Bone marrow (tissue), 2 donors: ENCODE results near the gene NFIX.
A peak's percentile ranks its signal among the peaks of the same experiment; 100 is the strongest.

Experiments used
- DNase-seq, 2 donors: peaks; one replicate each; lab custom pipeline; 2025; lab: John Stamatoyannopoulos, UW

Gene NFIX

GRCh38 chr19:12987781-12988180 is 7.5 kb upstream of the NFIX start:
- DNase-seq = no peak

GRCh38 chr19:12990431-12990830 is 4.8 kb upstream of the NFIX start:
- no peak for DNase-seq

DNA sequence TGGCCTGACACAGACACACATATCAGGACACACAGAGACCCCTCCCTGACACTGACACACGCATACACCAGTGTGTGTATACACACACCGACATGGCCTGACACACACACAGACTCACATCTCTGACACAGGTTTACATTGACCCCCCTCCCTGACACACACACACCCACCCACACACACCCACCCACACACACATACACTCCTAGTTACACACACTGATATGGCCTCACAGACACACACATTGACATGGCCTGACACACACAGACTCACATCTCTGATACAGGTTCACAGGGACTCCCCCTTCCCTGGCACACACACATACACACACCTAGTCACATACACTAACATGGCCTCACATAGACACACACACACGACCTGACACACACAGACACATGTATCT is 4.4 kb upstream of the NFIX start:
- DNase-seq = no peak

- no peak for DNase-seq
These were observed 4.0 kb upstream of the NFIX start for GRCh38 chr19:12991296-12991695.

DNA sequence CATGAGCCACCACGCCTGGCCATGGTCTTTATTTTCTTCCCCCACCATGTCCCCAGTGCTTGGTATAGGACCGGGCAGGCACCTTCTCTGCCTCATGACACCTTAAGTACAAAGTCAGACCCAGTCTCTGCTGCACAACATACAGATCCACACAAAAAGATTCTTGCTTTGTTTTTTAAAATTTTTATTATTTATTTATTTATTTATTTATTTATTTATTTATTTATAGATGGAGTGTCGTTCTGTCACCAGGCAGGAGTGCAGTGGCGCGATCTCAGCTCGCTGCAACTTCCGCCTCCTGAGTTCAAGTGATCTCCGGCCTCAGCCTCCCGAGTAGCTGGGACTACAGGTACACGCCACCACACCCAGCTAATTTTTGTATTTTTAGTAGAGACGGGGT is 2.5 kb upstream of the NFIX start:
- no peak for DNase-seq

GRCh38 chr19:12993562-12993961 is 1.7 kb upstream of the NFIX start:
- DNase-seq = no peak

DNA sequence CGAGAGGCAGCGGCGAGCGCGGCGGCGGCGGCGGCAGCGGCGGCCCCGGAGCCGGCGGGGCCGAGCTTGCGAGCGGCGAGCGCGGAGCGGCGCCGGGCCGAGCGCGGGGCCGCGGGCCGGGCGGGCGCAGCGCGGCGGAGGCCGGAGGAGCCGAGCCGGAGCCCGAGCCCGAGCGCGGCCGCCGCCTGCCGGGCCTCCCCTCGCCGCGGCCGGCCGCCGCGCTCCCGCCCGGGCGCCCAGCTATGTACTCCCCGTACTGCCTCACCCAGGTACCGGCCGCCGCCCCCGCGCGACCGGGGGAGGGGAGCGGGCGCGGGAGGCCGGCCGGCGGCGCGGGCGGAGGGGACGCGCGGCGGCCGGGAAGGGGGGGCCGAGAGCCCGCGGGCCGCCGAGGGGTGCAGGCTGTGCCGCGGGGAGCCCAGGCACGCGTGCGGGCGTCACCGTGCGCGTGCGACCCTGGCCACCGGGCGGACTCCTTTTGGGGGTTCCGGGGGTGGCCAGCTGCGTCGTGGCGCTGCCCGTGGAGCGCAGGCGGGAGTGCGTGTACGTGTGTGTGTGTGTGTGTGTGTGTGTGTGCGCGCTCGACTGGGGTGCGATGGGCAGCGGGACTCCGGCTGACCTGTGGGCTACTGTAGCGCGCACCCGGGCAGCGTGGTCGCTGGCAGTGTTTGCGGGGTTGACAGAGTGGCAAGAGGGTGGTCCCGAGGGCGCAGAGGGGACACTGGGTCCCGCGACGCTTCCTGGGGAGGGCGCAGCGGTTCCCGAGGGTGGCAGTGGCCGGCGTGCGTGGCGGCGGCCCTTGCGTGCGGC is 526 bp downstream of the NFIX start:
- no peak for DNase-seq

DNA sequence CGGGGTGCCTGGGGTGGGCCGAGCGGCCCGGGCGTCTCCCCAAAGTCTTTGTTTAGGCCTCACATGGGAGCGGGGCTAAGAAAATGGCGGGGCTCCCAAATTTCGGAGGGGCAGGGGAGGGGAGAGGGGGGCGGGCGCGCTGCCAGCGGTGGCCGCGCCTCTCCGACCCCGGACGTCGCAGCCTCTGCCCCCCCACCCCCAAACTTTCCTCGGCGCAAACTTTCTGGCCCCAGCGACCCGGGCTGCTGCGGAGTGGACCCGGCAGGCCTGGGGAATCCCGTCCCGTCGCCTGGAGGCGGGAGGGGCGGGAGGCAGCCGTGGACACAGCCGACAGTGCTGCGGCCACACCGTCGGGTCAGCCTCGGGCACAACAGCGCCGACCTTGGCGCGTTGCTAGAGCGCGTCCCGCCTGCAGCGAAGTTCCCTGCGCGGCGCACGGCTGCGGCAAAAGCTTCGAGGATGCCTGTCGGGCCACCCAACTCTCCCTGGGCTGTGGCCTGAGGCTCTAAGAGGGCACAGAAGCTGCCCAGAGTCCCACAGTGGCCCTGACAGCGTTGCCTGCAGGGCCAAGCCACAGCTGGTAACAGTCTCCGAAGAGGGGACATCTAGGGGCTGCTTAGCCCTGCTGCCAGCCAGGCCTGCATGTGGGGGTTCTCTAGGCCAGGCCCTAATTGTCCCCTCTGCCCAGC is 1.3 kb downstream of the NFIX start:
- peak in 1 of 2 donors; percentile 35 for DNase-seq

- no peak for DNase-seq
These were observed 2.1 kb downstream of the NFIX start for GRCh38 chr19:12997179-12997966.

GRCh38 chr19:12997967-12998940 is 3.0 kb downstream of the NFIX start:
- no peak for DNase-seq

GRCh38 chr19:13001166-13001501 is 5.9 kb downstream of the NFIX start:
- no peak for DNase-seq

DNA sequence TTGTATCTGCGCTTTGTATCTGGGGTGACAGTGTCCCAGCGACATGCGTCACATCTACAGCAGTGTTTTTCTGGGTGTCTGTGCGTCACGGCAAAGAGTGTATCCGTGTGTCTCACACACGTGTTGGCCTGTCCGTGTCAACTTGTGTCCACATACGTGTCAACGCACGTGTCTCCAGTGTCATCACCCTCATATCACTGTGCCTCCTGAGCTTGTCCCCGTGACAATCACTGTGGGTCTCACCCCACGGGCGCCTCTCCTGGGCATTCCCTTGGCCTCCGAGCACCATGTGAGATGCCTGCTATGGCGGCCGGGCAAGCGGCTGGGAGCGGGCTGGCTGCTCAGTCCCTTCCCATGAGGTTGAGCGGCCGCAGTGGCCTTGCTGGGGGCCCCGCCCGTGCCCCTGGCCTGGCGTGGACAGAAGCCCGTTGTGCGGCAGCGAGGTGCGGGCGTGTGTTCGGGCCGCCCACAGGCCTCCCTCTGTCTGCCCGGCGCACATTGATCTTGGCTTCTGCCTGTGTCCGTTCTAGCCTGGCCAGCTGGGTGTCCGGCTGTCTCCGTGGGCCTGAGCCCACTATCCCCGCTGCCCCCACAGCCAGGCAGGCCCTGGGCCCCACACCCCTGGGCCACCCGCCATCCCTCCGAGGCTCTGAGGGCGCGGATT is 6.4 kb downstream of the NFIX start:
- DNase-seq = no peak

- DNase-seq = no peak
These were observed 7.1 kb downstream of the NFIX start for GRCh38 chr19:13002166-13002898.

GRCh38 chr19:13003081-13003480 is 7.8 kb downstream of the NFIX start:
- no peak for DNase-seq

- no peak for DNase-seq
These were observed 9.0 kb downstream of the NFIX start for GRCh38 chr19:13004273-13004672.

- DNase-seq = no peak
These were observed 10.0 kb downstream of the NFIX start for GRCh38 chr19:13005253-13005652.

DNA sequence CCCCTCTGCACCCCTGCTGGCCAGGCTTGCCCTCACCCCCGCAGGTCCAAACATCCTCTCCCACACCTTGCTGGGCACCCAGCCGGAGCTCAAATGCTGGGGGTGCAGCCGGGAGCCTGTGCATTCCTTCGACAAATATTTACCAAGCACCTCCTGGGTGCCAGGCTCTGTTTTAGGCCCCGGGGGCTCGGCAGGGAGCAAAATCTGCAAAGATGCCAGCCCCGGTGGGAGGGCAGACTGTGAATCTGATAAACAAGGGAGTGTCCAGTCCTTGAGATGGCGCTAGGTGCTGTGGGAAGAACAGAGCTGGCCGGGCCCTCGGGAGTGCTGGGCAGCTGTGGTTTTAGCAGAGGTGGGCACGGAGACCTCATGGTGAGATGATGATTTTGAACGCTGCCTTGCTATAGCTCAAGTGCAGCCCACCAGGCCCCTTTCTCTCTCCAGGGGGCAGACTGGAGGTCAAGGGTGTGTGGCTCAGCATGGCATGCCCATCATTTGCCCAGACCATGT is 10.6 kb downstream of the NFIX start:
- no peak for DNase-seq

DNA sequence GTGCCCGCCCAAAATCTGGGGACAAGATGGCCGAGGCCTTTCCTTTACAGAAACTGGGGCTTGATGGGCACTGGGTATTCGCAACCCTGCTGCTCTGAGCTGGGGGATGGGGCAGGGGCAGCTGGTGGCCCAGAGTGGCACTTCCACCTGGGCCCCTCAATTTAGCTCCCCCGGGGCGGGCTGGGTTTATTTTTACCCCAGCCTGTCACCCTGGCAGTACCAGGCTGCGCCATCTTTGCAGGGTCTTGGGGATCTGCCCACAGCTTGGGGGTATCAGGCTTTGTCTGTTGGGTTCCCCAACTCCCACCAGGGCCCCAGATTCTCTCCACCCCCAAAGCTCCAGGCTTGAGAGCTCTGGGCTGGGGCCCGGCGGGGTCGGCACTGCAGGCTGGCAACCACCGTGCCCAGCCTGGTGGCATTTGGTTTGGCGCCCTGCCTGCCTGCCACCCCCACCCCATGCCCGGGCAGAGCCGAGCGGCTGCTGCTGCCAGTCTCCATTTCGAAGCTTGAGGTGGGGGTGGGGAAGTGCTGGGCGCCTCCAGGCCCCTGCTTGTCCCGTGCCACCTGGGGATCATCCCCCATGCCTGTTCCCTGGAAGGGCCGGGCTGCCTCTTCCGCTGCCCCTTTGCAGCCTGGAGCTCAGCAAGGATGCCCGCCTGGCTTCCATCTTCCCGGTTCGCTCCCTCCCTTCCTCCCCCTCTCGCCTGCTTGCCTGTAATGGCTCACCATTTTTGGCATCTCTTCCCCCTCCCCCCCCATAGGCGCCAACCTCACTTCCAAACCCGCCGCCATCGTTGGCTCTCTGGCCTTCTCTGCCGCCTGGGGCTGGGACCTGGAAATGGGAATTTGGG is 11.4 kb downstream of the NFIX start:
- no peak for DNase-seq

GRCh38 chr19:13007292-13008045 is 12.2 kb downstream of the NFIX start:
- no peak for DNase-seq
